Vagina (tissue), 2 donors: ENCODE results near the gene RGR. TPM values are rescaled to one million over a fixed set of nuclear protein-coding genes. Genes with fewer than 3 reads are reported as not detected.

ENCODE experiments used
- DNase-seq, 2 donors: peaks; one replicate each; pipeline ENCODE4 v3.0.0-alpha.2; 2017; ENCODE audit errors: extremely low spot score in 2 of 2
- H3K27ac ChIP-seq: fragments of 200-600 bp; sonication (generic); one replicate; pipeline ENCODE4 v1.5.1; 2019
- H3K27me3 ChIP-seq: fragments of 200-600 bp; sonication (generic); one replicate; pipeline ENCODE4 v1.5.1; 2019
- H3K36me3 ChIP-seq, 2 donors: fragments of 200-600 bp; sonication (generic); one replicate each; pipeline ENCODE4 v1.5.1; 2017 to 2019
- H3K4me1 ChIP-seq: fragments of 200-600 bp; sonication (generic); one replicate; pipeline ENCODE4 v1.5.1; 2019
- H3K4me3 ChIP-seq, 2 donors: fragments of 200-600 bp; sonication (generic); 1 replicate in 1 of 2; 2 replicates in 1 of 2; pipeline ENCODE4 v1.5.1; 2016 to 2019
- H3K9me3 ChIP-seq: fragments of 200-600 bp; sonication (generic); one replicate; pipeline ENCODE4 v1.5.1; 2019
- POLR2A ChIP-seq, 2 donors: fragments of 450-650 bp; IDR thresholded peaks; one replicate each; pipeline ENCODE4 v1.6.1; 2017; ENCODE audit warnings: antibody characterized with exemption in 2 of 2, mild to moderate bottlenecking in 2 of 2, moderate library complexity in 2 of 2
- POLR2AphosphoS5 ChIP-seq, 2 donors: sonication (generic); formaldehyde crosslinking; IDR thresholded peaks; one replicate each; pipeline ENCODE4 v1.9.0; 2017; ENCODE audit warnings: antibody characterized with exemption in 2 of 2, mild to moderate bottlenecking in 2 of 2, low read depth in 1 of 2; ENCODE audit not compliant: insufficient read depth in 1 of 2
- intact Hi-C: fragments of 100-400 bp; cut with DNase I; formaldehyde crosslinking; loops from one replicate; pipeline ENCODE4 v1.15.1; 2023
- total RNA-seq: library from RNA; depleted of rRNA; stranded (reverse); fragments of >200 nt; gene quantifications from one replicate; pipeline ENCODE4 v1.2.3, GENCODE V29; 2016
- TF ChIP-seq, protein P1 (sequence below), 3 experiments: fragments of 450-650 bp in 2 of 3; fragments of 200-600 bp in 1 of 3; sonication (generic) in 1 of 3; IDR thresholded peaks; one replicate each; pipeline ENCODE4 v1.5.1; 2017 to 2019; ENCODE audit warnings: antibody characterized with exemption in 3 of 3, mild to moderate bottlenecking in 2 of 3, moderate library complexity in 2 of 3

The RGR gene
- total RNA-seq, 1 donor from 2014 or later: not detected

DNA sequence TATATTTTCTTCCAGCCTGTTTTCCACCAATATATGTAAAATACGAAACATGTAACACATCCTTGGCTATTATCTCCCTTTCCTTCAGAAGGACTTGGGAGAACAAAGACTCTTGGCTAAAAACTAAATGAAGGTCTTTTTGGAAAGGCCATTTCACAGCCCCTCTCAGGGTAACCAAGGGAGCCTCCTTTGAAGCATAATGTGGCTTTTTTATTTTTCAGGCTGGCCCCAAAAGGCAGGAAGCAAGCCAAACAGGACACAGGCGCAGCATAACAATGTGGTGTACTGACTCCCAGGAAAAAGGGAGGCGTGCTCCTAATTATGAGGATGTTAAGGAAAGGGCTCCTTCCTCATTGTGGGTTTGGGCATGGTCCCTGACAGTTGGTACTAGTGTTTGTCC is 53.2 kb downstream of the RGR start:
- Histone ChIP-seq H3K36me3 (no peaks in the 10 kb centered on the region), H3K27ac (no peak overlapping the region), H3K27me3 (no peaks in the 10 kb centered on the region), H3K4me3 (no peak overlapping the region), H3K4me1 (no peaks in the 10 kb centered on the region), H3K9me3 (no peaks in the 10 kb centered on the region)
- intact Hi-C loops: no loop called here
- TF ChIP-seq POLR2A (IDR thresholded peaks at IDR 0.05) (no peak), POLR2AphosphoS5 (IDR thresholded peaks at IDR 0.05; ENCODE audit: insufficient read depth in 1 of 2, low read depth in 1 of 2) (no peak)
- TF ChIP-seq, protein P1, sequence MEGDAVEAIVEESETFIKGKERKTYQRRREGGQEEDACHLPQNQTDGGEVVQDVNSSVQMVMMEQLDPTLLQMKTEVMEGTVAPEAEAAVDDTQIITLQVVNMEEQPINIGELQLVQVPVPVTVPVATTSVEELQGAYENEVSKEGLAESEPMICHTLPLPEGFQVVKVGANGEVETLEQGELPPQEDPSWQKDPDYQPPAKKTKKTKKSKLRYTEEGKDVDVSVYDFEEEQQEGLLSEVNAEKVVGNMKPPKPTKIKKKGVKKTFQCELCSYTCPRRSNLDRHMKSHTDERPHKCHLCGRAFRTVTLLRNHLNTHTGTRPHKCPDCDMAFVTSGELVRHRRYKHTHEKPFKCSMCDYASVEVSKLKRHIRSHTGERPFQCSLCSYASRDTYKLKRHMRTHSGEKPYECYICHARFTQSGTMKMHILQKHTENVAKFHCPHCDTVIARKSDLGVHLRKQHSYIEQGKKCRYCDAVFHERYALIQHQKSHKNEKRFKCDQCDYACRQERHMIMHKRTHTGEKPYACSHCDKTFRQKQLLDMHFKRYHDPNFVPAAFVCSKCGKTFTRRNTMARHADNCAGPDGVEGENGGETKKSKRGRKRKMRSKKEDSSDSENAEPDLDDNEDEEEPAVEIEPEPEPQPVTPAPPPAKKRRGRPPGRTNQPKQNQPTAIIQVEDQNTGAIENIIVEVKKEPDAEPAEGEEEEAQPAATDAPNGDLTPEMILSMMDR (IDR thresholded peaks at IDR 0.05): no peak
- DNase-seq: no peak

GRCh38 chr10:84302223-84302622 is 57.4 kb downstream of the RGR start:
- Histone ChIP-seq H3K36me3 (no peaks in the 10 kb centered on the region), H3K4me1 (no peaks in the 10 kb centered on the region)
- intact Hi-C loops: no loop called here

DNA sequence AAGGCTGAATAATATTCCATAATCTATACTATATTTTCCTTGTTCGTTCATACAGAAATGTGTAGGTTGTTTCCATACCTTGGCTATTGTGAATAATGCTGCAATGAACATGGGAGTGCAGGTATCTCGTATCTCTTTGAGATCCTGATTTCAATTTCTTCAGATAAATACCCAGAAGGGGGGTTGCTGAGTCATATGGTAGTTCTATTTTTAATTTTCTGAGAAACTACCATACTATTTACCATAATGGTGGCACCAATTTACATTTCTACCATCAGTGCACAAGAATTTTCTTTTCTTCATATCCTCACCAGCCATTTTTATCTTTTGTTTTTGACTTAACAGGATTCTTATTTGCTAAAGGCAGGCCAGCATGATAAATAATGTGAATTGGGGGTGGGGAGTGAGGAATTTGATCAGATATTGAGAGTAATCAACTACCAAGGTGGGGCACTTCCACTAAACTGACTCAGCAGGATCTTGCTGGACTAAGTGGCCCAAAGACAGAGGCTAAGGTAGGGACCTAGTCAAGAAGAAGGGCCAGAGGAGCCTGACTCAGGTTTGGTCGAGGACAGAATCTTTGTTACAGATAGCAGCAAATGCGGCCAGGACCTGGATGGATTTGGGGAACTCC is 62.0 kb downstream of the RGR start:
- H3K9me3 ChIP-seq: no peaks in the 10 kb centered on the region
- H3K27ac ChIP-seq: no peak overlapping the region
- intact Hi-C loops: no loop called here
- H3K36me3 ChIP-seq: no peaks in the 10 kb centered on the region
- no peaks in the 10 kb centered on the region for H3K4me1 ChIP-seq
- no peaks in the 10 kb centered on the region for H3K27me3 ChIP-seq
- no peak for DNase-seq
- H3K4me3 ChIP-seq: no peak overlapping the region
- TF ChIP-seq, protein P1 (IDR thresholded peaks at IDR 0.05): no peak
- no peak for TF ChIP-seq POLR2A (IDR thresholded peaks at IDR 0.05)
- TF ChIP-seq POLR2AphosphoS5 (IDR thresholded peaks at IDR 0.05; ENCODE audit: insufficient read depth in 1 of 2, low read depth in 1 of 2): no peak

More at GRCh38 chr10:84302223-84302622, 57.4 kb downstream of the RGR start:
- no peak overlapping the region for H3K4me3 ChIP-seq
- no peak for TF ChIP-seq POLR2A (IDR thresholded peaks at IDR 0.05)
- TF ChIP-seq POLR2AphosphoS5 (IDR thresholded peaks at IDR 0.05; ENCODE audit: insufficient read depth in 1 of 2, low read depth in 1 of 2): no peak
- TF ChIP-seq, protein P1 (IDR thresholded peaks at IDR 0.05): no peak
- no peak overlapping the region for H3K27ac ChIP-seq
- H3K9me3 ChIP-seq: no peaks in the 10 kb centered on the region
- no peaks in the 10 kb centered on the region for H3K27me3 ChIP-seq
- DNase-seq: no peak

- H3K27me3 ChIP-seq: no peaks in the 10 kb centered on the region
Observed at GRCh38 chr10:84308021-84308420, 63.2 kb downstream of the RGR start.

More at GRCh38 chr10:84308021-84308420, 63.2 kb downstream of the RGR start:
- TF ChIP-seq, protein P1 (IDR thresholded peaks at IDR 0.05): no peak
- TF ChIP-seq POLR2AphosphoS5 (IDR thresholded peaks at IDR 0.05; ENCODE audit: insufficient read depth in 1 of 2, low read depth in 1 of 2): no peak
- TF ChIP-seq POLR2A (IDR thresholded peaks at IDR 0.05): no peak
- no peak overlapping the region for H3K4me3 ChIP-seq
- H3K36me3 ChIP-seq: no peaks in the 10 kb centered on the region
- no peak for DNase-seq
- H3K4me1 ChIP-seq: no peaks in the 10 kb centered on the region
- H3K27ac ChIP-seq: no peak overlapping the region
- H3K9me3 ChIP-seq: no peaks in the 10 kb centered on the region
- intact Hi-C loops: no loop called here
